ENCODE data around the gene RTEL1.

The RTEL1 gene

GRCh38 chr20:63737695-63737944 is 79.5 kb downstream of the RTEL1 start:
- H3K36me3 Mint-ChIP-seq, result peaks cover 33% of the 10 kb centered on the region
- H3K27me3 Mint-ChIP-seq, result no peaks in the 10 kb centered on the region
- peak overlapping the region; percentile 92 for H3K27ac Mint-ChIP-seq
- H3K4me3 Mint-ChIP-seq, result peak overlapping the region; percentile 89
- H3K9me3 Mint-ChIP-seq, result no peaks in the 10 kb centered on the region
- H3K4me1 Mint-ChIP-seq, result peaks cover 29% of the 10 kb centered on the region
- no peak for DNase-seq
- CTCF ChIA-PET, result interaction anchor here (0.9 to 1.2 kb wide), 2 partner anchors 30 to 32 kb away, joined by 3 read pairs; partner anchors contain the start of genes ARFRP1 and ZGPAT

- peak overlapping the region; percentile 28 for H3K27ac Mint-ChIP-seq
- CTCF ChIA-PET, result interaction anchor here (0.9 to 1.5 kb wide), 2 partner anchors 30 kb away, joined by 3 to 8 read pairs; partner anchors contain the start of genes ARFRP1 and ZGPAT
- DNase-seq, result peak; percentile 57
- no peaks in the 10 kb centered on the region for H3K27me3 Mint-ChIP-seq
- H3K9me3 Mint-ChIP-seq, result no peaks in the 10 kb centered on the region
- peaks cover 33% of the 10 kb centered on the region for H3K36me3 Mint-ChIP-seq
- H3K4me1 Mint-ChIP-seq, result peaks cover 29% of the 10 kb centered on the region
- peak overlapping the region; percentile 89 for H3K4me3 Mint-ChIP-seq
Measured at GRCh38 chr20:63737945-63738686, 80.0 kb downstream of the RTEL1 start.

DNA sequence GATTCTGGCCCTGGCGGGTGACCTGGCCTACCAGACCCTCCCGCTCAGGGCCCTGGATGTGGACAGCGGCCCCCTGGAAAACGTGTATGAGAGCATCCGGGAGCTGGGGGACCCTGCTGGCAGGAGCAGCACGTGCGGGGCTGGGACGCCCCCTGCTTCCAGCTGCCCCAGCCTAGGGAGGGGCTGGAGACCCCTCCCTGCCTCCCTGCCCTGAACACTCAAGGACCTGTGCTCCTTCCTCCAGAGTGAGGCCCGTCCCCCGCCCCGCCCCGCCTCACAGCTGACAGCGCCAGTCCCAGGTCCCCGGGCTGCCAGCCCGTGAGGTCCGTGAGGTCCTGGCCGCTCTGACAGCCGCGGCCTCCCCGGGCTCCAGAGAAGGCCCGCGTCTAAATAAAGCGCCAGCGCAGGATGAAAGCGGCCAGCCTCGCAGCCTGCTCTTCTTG is 80.6 kb downstream of the RTEL1 start:
- DNase-seq, result peak; percentile 63
- CTCF ChIA-PET, result interaction anchor here (1.0 to 1.5 kb wide), 2 partner anchors 31 to 32 kb away, joined by 3 to 8 read pairs; partner anchors contain the start of genes ARFRP1 and ZGPAT
- Mint-ChIP-seq H3K9me3 (no peaks in the 10 kb centered on the region), H3K27ac (peak overlapping the region; percentile 55), H3K4me1 (peaks cover 25% of the 10 kb centered on the region), H3K27me3 (no peaks in the 10 kb centered on the region), H3K4me3 (peak overlapping the region; percentile 89), H3K36me3 (peaks cover 31% of the 10 kb centered on the region)

- H3K4me1 Mint-ChIP-seq, result peaks cover 18% of the 10 kb centered on the region
- no peaks in the 10 kb centered on the region for H3K27me3 Mint-ChIP-seq
- no peaks in the 10 kb centered on the region for H3K9me3 Mint-ChIP-seq
- CTCF ChIA-PET, result interaction anchor here (1.0 to 1.5 kb wide), 2 partner anchors 31 to 33 kb away, joined by 3 to 8 read pairs; partner anchors contain the start of genes ARFRP1 and ZGPAT
- peak; percentile 77 for DNase-seq
- H3K27ac Mint-ChIP-seq, result peak within 1 kb of the TSS; percentile 55
- H3K36me3 Mint-ChIP-seq, result peaks cover 27% of the 10 kb centered on the region
- H3K4me3 Mint-ChIP-seq, result peak within 1 kb of the TSS; percentile 89
Measured at GRCh38 chr20:63739130-63740069, 81.3 kb downstream of the RTEL1 start, which contains the start of gene SLC2A4RG. Gene SLC2A4RG (plus strand): TSS chr20:63739776. CDS start chr20:63739913, 137 bp downstream.

- peak; percentile 77 for DNase-seq
- Mint-ChIP-seq H3K36me3 (peaks cover 24% of the 10 kb centered on the region), H3K4me1 (peaks cover 16% of the 10 kb centered on the region), H3K27me3 (no peaks in the 10 kb centered on the region), H3K27ac (no peak overlapping the region), H3K9me3 (no peaks in the 10 kb centered on the region), H3K4me3 (peak overlapping the region; percentile 63)
- CTCF ChIA-PET, result interaction anchor here (0.7 to 2.1 kb wide), 5 partner anchors 11 to 47 kb away, joined by 3 to 10 read pairs (median 4); no protein-coding TSS in a partner anchor
Measured at GRCh38 chr20:63740070-63740626, 82.0 kb downstream of the RTEL1 start.

- H3K36me3 Mint-ChIP-seq, result peaks cover 18% of the 10 kb centered on the region
- H3K27me3 Mint-ChIP-seq, result no peaks in the 10 kb centered on the region
- DNase-seq, result peak; percentile 60
- H3K4me1 Mint-ChIP-seq, result peaks cover 10% of the 10 kb centered on the region
- H3K9me3 Mint-ChIP-seq, result no peaks in the 10 kb centered on the region
- CTCF ChIA-PET, result interaction anchor here (0.7 to 2.1 kb wide), 5 partner anchors 10 to 46 kb away, joined by 3 to 10 read pairs (median 4); no protein-coding TSS in a partner anchor
- peak overlapping the region; percentile 63 for H3K4me3 Mint-ChIP-seq
- no peak overlapping the region for H3K27ac Mint-ChIP-seq
Measured at GRCh38 chr20:63740627-63741353, 82.7 kb downstream of the RTEL1 start.

- CTCF ChIA-PET, result interaction anchor here (0.9 to 2.1 kb wide), 4 partner anchors 9 to 46 kb away, joined by 3 to 10 read pairs (median 4); no protein-coding TSS in a partner anchor
- Mint-ChIP-seq H3K36me3 (peaks cover 14% of the 10 kb centered on the region), H3K9me3 (no peaks in the 10 kb centered on the region), H3K4me1 (peaks cover 4% of the 10 kb centered on the region), H3K27me3 (no peaks in the 10 kb centered on the region), H3K27ac (no peak overlapping the region), H3K4me3 (peak overlapping the region; percentile 52)
- no peak for DNase-seq
Measured at GRCh38 chr20:63741354-63741675, 83.2 kb downstream of the RTEL1 start.

DNA sequence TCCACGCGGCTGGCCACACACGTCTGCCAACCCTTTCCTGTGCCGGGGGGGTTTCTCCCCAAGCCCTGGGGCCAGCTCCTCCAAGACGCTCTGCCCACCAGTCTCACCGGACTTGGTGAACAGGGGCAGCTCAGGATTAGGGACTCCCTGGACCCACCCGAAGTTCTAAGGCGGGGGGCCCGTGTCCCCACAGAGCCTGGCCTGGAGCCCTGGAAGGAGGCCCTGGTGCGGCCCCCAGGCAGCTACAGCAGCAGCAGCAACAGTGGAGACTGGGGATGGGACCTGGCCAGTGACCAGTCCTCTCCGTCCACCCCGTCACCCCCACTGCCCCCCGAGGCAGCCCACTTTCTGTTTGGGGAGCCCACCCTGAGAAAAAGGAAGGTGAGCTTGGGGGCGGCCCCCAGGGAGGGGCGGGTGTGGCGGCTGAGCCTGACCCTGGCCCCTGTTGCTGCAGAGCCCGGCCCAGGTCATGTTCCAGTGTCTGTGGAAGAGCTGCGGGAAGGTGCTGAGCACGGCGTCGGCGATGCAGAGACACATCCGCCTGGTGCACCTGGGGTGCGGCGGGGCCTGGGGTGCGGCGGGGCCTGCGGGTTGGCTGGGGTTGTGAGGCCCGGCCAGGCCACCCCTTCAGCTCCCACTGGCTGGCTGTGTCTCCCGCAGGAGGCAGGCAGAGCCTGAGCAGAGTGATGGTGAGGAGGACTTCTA is 83.7 kb downstream of the RTEL1 start:
- Mint-ChIP-seq H3K4me3 (peak overlapping the region; percentile 52), H3K4me1 (peaks cover 2% of the 10 kb centered on the region), H3K9me3 (no peaks in the 10 kb centered on the region), H3K27ac (peak overlapping the region; percentile 7), H3K36me3 (peaks cover 9% of the 10 kb centered on the region), H3K27me3 (no peaks in the 10 kb centered on the region)
- DNase-seq, result no peak
- CTCF ChIA-PET, result interaction anchor here (1.2 to 2.1 kb wide), 3 partner anchors 9 to 35 kb away, joined by 4 to 10 read pairs (median 5); no protein-coding TSS in a partner anchor

GRCh38 chr20:63742381-63743024 is 84.4 kb downstream of the RTEL1 start:
- CTCF ChIA-PET, result interaction anchor here (2.1 kb wide), 1 partner anchor 36 kb away, joined by 10 read pairs; no protein-coding TSS in a partner anchor
- Mint-ChIP-seq H3K9me3 (no peaks in the 10 kb centered on the region), H3K27ac (no peak overlapping the region), H3K4me1 (peaks cover 2% of the 10 kb centered on the region), H3K27me3 (no peaks in the 10 kb centered on the region), H3K4me3 (no peak overlapping the region), H3K36me3 (peaks cover 5% of the 10 kb centered on the region)
- no peak for DNase-seq

GRCh38 chr20:63743210-63743970 is 85.3 kb downstream of the RTEL1 start:
- Mint-ChIP-seq H3K36me3 (peaks cover 5% of the 10 kb centered on the region), H3K27ac (peak overlapping the region; percentile 47), H3K27me3 (no peaks in the 10 kb centered on the region), H3K4me1 (peaks cover 2% of the 10 kb centered on the region), H3K9me3 (no peaks in the 10 kb centered on the region), H3K4me3 (no peak overlapping the region)
- DNase-seq, result no peak
- CTCF ChIA-PET, result no interaction called here

DNA sequence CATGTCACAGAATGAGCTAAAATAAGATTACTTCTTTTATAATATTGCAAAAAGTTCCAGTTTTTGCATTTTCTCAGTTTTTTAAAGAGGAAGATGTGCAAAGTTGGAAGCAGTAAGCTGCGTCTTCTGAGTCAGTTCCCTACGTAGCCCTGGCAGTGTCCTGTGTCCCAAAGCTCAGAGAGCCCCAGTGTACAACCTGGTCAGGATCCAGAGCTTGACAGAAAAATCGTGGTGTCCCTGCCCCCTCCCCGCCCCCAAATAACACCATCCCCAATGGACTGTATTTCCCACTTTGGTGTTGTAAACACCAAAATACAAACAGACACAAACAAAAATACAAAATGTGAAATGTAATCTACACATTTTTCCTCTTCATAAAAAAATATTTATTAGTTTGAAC is 86.0 kb downstream of the RTEL1 start:
- Mint-ChIP-seq H3K27me3 (no peaks in the 10 kb centered on the region), H3K4me1 (peaks cover 6% of the 10 kb centered on the region), H3K9me3 (no peaks in the 10 kb centered on the region), H3K4me3 (no peak overlapping the region), H3K36me3 (peaks cover 5% of the 10 kb centered on the region), H3K27ac (no peak overlapping the region)
- CTCF ChIA-PET, result no interaction called here
- DNase-seq, result no peak
